C4-2B (cell line): ENCODE results near the gene DNAJB13.

ENCODE experiments used
- H3K27ac ChIP-seq: fragments of 450-650 bp; 2 replicates; pipeline ENCODE4 v1.5.1; 2017
- CTCF ChIP-seq: fragments of 450-650 bp; conservative IDR thresholded peaks from 2 replicates; pipeline ENCODE4 v1.5.1; 2017; ENCODE audit warnings: mild to moderate bottlenecking
- ZFX ChIP-seq: fragments of 450-650 bp; IDR thresholded peaks from 2 replicates; pipeline ENCODE4 v1.6.1; 2017

DNAJB13 gene

GRCh38 chr11:74002832-74003231 is 52.0 kb downstream of the DNAJB13 start:
- H3K27ac ChIP-seq: no peak overlapping the region

GRCh38 chr11:74004046-74004695 is 53.3 kb downstream of the DNAJB13 start:
- no peak overlapping the region for H3K27ac ChIP-seq
- TF ChIP-seq CTCF (no peak), ZFX (no peak)

More at GRCh38 chr11:74002832-74003231, 52.0 kb downstream of the DNAJB13 start:
- no peak for TF ChIP-seq CTCF
- no peak for TF ChIP-seq ZFX

DNA sequence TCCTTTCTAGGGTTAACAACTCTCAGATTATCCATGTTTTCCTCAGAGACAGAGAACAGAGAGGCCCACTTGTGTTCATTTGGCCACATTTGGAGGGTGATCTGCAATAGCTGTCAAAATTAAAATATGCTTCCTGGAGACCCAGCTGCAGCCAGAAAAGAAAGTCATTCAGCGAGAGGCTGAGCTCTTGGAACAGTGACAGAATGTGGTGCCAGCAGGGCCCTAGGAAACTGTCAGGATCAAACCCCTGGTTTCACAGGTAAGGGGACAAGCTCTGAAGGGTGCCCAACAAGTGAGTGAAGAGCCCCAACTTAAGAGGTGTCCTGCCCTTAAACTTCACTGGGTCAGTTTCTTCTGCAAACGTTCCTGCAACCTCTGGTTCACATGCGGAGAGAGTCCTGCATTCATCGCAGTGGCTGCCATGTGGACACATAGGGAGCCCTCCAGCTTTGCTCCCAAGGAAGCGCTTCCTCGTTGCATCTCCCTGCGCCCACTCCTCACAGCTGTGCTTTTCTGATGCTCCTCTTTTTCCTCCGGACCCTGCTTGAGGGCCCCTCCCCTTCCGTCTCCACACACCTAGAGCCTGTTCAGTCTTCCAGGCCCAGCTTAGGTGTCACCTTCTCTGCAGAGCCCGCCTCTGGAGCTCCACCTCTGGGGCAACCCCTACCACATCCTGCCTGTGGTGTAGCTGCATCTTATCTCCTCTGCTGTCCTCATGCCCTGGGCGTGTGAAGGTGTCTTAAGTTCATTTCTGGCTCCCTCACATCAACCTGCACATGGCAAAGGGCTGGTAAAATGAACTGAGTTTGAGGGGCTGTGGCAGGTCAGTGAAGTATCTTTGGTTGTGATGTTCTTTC is 54.2 kb downstream of the DNAJB13 start:
- TF ChIP-seq CTCF (no peak), ZFX (no peak)

GRCh38 chr11:74005721-74006517 is 55.1 kb downstream of the DNAJB13 start:
- no peak overlapping the region for H3K27ac ChIP-seq
- no peak for TF ChIP-seq CTCF
- TF ChIP-seq ZFX: no peak

More for the DNA sequence above, 54.2 kb downstream of the DNAJB13 start:
- no peak overlapping the region for H3K27ac ChIP-seq

DNA sequence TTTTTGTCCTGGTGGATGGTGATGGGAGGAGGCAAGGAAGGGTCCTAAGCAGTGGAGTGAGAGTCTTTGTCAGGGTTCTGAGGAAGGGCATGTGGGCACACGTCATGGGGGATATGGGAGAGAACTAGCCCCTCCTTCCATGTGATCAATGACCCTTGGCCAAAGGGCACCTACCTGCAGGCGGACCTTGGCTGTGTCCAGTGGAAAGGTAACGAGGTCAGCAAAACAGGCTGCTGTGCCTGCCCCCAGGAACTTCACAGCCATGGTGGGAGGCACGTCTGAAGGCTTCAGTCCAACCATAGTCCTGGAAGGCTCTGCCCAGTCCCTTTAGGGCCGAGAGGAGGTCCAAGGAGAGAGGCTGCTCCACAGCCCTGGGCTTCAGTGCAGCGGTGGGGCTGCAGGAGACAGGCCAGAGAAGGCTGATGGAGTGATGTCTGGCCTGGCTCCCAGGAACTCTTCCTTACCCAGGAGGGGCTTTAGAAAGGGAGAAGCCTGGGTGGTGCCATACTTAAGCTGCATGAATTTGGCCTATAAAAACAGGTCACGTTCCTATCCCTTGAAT is 56.0 kb downstream of the DNAJB13 start:
- TF ChIP-seq CTCF: no peak
- TF ChIP-seq ZFX: no peak
- no peak overlapping the region for H3K27ac ChIP-seq

DNA sequence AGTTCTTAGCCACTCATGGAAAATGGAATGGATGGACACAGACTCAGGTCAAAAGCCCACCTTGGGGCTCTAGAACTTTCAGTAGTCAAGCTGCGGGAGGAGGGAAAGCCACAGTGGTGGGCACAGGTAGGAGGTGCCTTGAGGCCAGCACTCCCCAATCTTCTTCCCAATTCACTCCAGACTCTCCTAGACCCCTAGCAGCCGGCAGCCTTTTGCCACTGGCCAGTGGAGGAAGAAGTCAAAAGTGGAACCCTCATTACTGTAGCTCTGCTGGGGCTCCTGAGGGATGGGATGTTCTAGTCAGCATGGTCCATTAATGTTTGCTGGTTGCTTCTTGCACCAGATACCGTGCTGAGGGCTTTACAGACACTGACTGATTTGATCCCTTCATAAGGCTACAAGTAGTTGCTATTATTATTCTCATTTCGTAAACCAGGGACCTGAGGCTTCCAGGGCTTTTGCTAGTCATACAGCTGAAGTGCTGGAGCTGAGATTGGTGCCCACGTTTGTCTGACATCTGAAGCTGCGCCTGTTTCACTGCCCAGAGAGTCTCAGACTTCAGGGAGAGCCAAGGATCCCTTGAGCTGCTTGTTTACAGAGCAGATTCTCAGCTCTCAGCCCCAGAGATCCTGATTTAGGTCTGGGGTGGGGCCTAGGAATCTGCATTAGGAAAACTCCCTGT is 57.0 kb downstream of the DNAJB13 start:
- H3K27ac ChIP-seq: no peak overlapping the region
- TF ChIP-seq ZFX: no peak
- TF ChIP-seq CTCF: no peak
